Activated T-cell treated with anti-CD3 and anti-CD28 coated beads, Interleukin-2, amount 50 U/mL, for 72 hours (primary cell): ENCODE results near the gene DBET. TPM values are rescaled to one million over a fixed set of nuclear protein-coding genes. Genes with fewer than 3 reads are reported as not detected.
"Not testable (repeated sequence)": the region's sequence is repeated elsewhere in the genome, so short reads cannot be mapped to it uniquely, and the experiment has no call there.

ENCODE experiments used
- ATAC-seq, 2 donors: fragments of 150-1000 bp; cut with Tn5 transposase; replicated peaks in 1 of 2; 2 replicates each; pipeline ENCODE4 v1.10.0; 2021; ENCODE audit warnings: moderate library complexity in 2 of 2, mild to moderate bottlenecking in 1 of 2
- DNase-seq, 2 donors: peaks; one replicate each; pipeline ENCODE4 v3.0.0; 2021 to 2022; ENCODE audit warnings: mixed read lengths in 1 of 2
- H3K27ac Mint-ChIP-seq: one replicate; pipeline ENCODE4 v1.8.0; 2022; ENCODE audit warnings: mild to moderate bottlenecking, moderate library complexity, mixed read lengths
- H3K27me3 Mint-ChIP-seq: one replicate; pipeline ENCODE4 v1.8.0; 2022; ENCODE audit warnings: low read depth, mixed read lengths
- H3K36me3 Mint-ChIP-seq, 2 donors: one replicate each; pipeline ENCODE4 v1.8.0; 2022; ENCODE audit warnings: mixed read lengths in 2 of 2, mild to moderate bottlenecking in 1 of 2; ENCODE audit not compliant: insufficient read depth in 2 of 2
- H3K4me1 Mint-ChIP-seq: one replicate; pipeline ENCODE4 v1.8.0; 2022; ENCODE audit warnings: low read depth, mixed read lengths
- H3K4me3 Mint-ChIP-seq, 2 donors: one replicate each; pipeline ENCODE4 v1.8.0; 2022; ENCODE audit warnings: mild to moderate bottlenecking in 2 of 2, mixed read lengths in 2 of 2, moderate library complexity in 2 of 2
- H3K9me3 Mint-ChIP-seq, 2 donors: one replicate each; pipeline ENCODE4 v1.8.0; 2022; ENCODE audit warnings: mixed read lengths in 2 of 2
- total RNA-seq, 2 donors: library from RNA; stranded (reverse); gene quantifications; one replicate each; pipeline ENCODE4 v1.2.3, GENCODE V29; 2022

DBET gene
- total RNA-seq, 2 donors from 2014 or later, result not detected

DNA sequence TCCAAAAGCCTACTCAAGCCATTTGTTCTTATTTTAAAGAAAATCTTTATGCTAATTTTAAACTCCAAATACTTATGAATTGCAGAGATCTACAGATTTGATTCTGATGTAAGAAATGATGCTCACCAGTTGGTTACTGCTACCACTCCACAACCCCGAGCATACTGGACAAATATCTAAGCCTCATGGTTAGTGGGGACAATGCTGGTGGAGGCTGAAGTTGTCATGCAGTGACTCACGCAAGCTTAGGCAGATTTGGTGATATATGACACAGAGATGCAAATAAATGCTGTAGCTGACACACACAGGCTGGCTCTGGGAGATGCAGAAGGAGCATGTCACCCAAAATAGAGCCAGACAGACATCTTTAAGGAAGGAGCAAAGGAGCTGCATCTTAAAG, 35.3 kb downstream of the DBET start:
- DNase-seq, H3K27ac Mint-ChIP-seq: not testable (repeated sequence)

DNA sequence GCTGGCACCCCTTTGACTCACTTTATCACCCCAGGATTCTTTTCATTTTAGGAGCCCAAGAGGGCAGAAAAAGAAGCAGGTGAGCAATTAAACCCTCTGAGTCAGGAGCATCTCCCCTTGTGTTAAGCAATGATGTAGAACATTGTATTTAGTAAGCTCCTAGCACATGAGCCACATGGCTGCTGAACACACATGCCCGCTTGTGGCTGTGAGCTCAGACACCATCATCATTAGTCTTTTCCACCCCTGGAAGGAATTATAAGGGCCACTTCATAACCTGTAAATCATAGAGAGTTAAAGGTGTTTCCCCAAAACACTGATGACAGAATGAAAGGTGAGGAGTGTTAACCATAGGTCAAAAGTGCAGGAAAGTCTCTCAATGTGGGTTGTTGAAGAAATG, 37.2 kb downstream of the DBET start:
- not testable (repeated sequence) for H3K36me3 Mint-ChIP-seq, H3K27ac Mint-ChIP-seq, ATAC-seq, H3K9me3 Mint-ChIP-seq, H3K27me3 Mint-ChIP-seq, H3K4me3 Mint-ChIP-seq, DNase-seq, H3K4me1 Mint-ChIP-seq

More for the DNA sequence above, 35.3 kb downstream of the DBET start:
- ATAC-seq, H3K4me3 Mint-ChIP-seq, H3K9me3 Mint-ChIP-seq, H3K36me3 Mint-ChIP-seq, H3K27me3 Mint-ChIP-seq, H3K4me1 Mint-ChIP-seq: not testable (repeated sequence)

DNA sequence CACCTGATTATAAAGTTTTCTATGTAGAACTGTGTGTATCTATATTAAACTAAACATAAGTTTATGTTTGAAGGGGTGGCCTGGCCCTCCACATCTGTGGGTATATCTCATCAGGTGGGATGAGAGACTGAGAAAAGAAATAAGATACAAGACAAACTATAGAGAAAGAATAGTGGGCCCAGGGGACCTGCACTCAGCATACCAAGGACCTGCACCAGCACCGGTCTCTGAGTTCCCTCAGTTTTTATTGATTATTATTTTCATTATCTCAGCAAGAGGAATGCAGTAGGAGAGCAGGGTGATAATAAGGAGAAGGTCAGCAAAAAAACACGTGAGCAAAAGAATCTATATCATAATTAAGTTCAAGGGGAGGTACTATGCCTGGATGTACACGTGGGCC, 41.9 kb downstream of the DBET start:
- not testable (repeated sequence) for H3K4me1 Mint-ChIP-seq, H3K4me3 Mint-ChIP-seq, H3K9me3 Mint-ChIP-seq, DNase-seq, H3K36me3 Mint-ChIP-seq, H3K27me3 Mint-ChIP-seq, ATAC-seq, H3K27ac Mint-ChIP-seq

DNA sequence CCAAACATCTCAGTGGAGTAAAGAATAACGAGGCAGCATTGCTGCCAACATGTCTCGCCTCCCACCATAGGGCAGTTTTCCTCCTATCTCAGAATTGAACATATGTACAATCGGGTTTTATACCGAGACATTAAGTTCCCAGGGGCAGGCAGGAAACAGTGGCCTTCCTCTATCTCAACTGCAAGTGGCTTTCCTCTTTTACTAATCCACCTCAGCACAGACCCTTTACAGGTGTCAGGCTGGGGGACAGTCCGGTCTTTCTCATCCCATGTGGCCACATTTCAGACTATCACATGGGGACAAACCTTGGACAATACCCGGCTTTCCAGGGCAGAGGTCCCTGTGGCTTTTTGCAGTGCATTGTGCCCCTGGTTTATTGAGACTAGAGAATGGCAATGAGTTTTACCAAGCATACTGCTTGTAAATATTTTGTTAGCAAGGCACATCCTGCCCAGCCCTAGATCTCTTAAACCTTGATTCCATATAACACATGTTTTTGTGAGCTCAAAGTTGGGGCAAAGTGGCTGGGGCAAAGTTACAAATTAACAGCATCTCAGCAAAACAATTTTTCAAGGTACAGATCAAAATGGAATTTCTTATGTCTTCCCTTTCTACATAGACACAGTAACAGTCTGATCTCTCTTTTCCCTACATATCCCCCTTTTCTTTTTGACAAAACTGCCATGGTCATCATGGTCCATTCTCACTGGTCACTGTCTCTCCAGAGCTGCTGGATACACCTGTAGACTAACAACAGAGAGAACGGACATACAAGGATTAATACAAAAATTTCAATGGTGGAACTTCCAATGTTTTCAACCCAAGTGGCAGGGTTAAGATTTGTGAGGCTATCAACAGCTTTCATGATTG, 42.5 kb downstream of the DBET start:
- H3K4me3 Mint-ChIP-seq, H3K27ac Mint-ChIP-seq, H3K4me1 Mint-ChIP-seq, H3K36me3 Mint-ChIP-seq, ATAC-seq, DNase-seq, H3K27me3 Mint-ChIP-seq, H3K9me3 Mint-ChIP-seq: not testable (repeated sequence)

DNA sequence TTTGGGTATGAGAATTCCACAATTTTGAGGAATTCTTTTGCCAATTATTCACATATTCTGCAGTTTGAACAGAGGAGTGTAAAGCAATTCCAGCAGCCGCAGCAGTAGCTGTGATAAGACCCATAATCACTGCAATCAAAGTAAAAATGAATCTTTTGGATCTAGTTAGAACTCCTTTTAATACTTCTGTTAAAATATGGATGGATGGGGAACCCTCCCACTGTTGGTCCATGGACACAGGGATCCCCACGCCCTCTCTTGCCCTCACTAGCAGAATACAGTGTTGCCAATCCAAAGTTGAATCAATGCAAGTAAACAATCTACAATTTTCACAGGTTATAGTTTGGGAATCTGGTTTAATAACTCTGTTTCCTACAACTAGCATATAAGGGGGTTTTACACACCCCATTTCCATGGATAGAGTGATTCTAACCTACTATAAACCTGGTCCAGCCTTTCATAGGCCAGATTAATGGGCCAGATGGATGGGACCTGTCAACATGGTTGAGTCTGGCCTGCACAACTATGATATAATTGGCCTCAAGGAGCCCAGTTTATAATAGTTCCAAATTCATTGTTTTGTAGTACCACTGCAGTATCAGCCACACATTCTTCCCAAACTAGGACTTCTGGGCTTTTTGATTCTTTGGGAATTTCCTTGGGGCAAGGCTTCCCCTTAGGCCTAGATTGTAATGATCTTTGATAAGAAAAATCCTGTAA, 43.6 kb downstream of the DBET start:
- H3K4me1 Mint-ChIP-seq, H3K9me3 Mint-ChIP-seq, H3K27ac Mint-ChIP-seq, ATAC-seq, DNase-seq, H3K27me3 Mint-ChIP-seq, H3K36me3 Mint-ChIP-seq, H3K4me3 Mint-ChIP-seq: not testable (repeated sequence)

DNA sequence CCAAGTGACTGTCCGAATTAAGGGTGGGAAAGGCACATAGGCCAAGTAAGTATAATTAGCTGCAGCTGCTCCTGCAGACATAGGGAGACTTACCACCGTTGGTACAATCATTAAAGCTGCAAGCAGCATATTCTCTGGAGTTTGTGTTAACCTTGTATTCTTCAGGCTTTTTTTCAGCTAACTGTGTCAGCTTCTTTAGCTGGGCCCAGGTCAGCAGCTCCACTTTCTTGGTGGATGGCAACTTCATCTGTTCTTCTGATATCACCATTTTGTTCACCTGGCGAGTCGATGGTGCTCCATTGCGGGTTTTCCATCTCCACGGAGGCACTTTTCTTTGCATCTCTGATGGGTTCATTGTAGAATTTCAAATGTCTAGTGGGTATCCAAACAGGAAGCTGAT, 44.5 kb downstream of the DBET start:
- not testable (repeated sequence) for H3K9me3 Mint-ChIP-seq, ATAC-seq, H3K27ac Mint-ChIP-seq, H3K4me1 Mint-ChIP-seq, H3K4me3 Mint-ChIP-seq, H3K36me3 Mint-ChIP-seq, H3K27me3 Mint-ChIP-seq, DNase-seq

DNA sequence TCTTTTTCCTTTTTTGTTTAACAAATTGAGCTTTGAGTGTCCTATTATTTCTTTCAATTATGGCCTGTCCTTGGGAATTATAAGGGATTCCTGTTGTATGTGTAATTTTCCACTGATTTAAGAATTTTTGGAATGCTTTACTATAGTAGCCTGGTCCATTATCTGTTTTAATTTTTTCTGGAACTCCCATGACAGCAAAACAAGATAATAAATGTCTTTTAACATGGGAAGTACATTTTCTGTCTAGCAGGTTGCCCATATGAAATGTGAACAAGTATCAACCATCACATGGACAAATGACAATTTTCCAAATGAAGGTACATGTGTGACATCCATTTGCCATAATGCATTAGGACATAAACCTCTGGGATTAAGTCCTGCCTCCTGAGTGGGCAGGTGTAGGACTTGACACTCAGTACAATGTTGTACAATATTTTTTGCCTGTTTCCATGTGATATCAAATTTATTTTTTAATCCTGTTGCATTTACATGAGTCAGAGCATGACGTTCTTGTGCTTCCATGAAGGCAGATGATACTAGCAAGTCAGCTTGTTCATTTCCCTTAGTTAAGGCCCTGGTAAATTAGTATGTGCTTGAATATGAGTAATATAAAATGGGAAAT, 45.2 kb downstream of the DBET start:
- H3K36me3 Mint-ChIP-seq, H3K4me1 Mint-ChIP-seq, H3K27me3 Mint-ChIP-seq, H3K27ac Mint-ChIP-seq, H3K4me3 Mint-ChIP-seq, H3K9me3 Mint-ChIP-seq, DNase-seq, ATAC-seq: not testable (repeated sequence)

DNA sequence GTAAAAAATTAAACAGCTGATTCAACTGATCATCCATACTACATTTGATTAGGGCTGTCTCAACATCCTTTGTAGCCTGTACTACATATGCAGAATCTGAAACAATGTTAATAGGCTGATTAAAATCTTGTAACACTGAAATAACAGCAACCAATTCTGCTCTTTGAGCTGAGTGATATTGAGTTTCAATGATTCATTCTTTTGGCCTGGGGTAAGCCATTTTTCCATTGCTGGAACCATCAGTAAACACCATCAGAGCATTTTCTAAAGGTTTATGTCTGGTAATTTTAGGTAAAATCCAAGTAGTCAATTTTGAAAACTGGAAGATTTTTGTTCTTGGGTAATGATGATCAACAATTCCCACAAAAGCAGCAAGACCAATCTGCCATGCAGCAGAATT, 45.7 kb downstream of the DBET start:
- not testable (repeated sequence) for H3K4me1 Mint-ChIP-seq

DNA sequence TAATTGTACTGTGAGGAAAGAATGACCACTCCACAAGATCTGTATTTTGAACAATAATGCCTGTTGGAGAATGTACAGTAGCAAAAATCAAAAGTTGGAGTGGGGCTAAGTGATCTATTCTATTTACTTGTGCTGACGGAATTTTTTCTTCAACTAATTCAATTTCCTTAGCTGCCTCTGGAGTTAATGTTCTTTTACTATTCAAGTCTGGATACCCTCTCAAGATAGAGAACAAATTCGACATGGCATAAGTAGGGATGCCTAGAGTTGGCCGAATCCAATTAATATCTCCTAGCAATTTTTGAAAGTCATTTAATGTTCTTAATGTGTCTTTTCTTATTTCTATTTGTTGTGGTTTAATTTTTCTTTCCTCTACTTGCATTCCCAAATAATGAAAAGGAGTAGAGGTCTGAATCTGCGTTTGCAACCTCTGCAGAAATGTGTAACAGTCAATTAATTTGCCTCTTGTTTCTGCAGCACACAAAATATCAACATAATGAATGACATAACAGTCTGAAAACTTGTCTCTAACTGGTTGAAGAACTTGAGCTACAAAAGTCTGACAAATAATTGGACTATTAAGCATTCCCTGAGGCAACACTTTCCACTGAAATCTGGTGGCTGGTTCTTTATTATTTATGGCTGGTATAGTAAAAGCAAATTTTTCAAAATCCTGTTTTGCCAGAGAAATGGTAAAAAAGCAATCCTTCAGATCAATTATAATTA, 46.4 kb downstream of the DBET start:
- not testable (repeated sequence) for H3K27me3 Mint-ChIP-seq, H3K4me1 Mint-ChIP-seq, ATAC-seq, DNase-seq, H3K9me3 Mint-ChIP-seq, H3K4me3 Mint-ChIP-seq, H3K36me3 Mint-ChIP-seq, H3K27ac Mint-ChIP-seq

More for the DNA sequence above, 45.7 kb downstream of the DBET start:
- H3K27me3 Mint-ChIP-seq, DNase-seq, H3K9me3 Mint-ChIP-seq, H3K27ac Mint-ChIP-seq, ATAC-seq, H3K4me3 Mint-ChIP-seq, H3K36me3 Mint-ChIP-seq: not testable (repeated sequence)

DNA sequence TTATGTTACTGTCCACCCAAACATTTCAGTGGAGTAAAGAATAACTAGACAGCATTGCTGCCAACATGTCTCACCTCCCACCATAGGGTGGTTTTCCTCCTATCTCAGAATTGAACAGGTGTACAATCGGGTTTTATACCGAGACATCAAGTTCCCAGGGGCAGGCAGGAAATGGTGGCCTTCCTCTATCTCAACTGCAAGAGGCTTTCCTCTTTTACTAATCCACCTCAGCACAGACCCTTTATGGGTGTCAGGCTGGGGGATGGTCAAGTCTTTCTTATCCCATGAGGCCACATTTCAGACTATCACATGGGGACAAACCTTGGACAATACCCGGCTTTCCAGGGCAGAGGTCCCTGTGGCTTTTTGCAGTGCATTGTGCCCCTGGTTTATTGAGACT, 48.6 kb downstream of the DBET start:
- not testable (repeated sequence) for H3K36me3 Mint-ChIP-seq, H3K9me3 Mint-ChIP-seq, DNase-seq, H3K4me1 Mint-ChIP-seq, H3K4me3 Mint-ChIP-seq, H3K27ac Mint-ChIP-seq, H3K27me3 Mint-ChIP-seq, ATAC-seq

DNA sequence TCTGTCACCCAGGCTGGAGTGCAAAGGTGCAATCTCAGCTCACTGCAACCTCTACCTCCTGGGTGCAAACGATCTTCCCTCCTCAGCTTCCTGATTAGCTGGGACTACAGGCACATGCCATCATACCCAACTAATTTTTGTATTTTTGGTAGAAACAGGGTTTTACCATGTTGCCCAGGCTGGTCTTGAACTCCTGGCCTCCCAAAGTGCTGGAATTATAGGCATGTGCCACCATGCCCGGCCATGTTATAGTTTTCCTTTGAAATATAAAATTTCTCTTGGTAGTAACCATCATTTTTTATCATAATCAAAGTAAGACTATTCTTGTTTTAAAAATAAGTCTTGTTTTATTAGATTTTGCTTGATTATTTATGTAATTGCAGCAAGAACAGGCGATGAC, 50.7 kb downstream of the DBET start:
- H3K4me1 Mint-ChIP-seq, H3K27ac Mint-ChIP-seq, DNase-seq, H3K36me3 Mint-ChIP-seq, H3K9me3 Mint-ChIP-seq, H3K27me3 Mint-ChIP-seq, H3K4me3 Mint-ChIP-seq, ATAC-seq: not testable (repeated sequence)
